Adrenal gland (tissue), 5 donors: Measurements from ENCODE around the gene TPK1.

Experiments
- POLR2A ChIP-seq, 2 donors: fragments of 450-650 bp; IDR thresholded peaks; one replicate each; pipeline ENCODE4 v1.6.1; 2017; ENCODE audit warnings: antibody characterized with exemption in 2 of 2, mild to moderate bottlenecking in 2 of 2, moderate library complexity in 1 of 2
- TF ChIP-seq, protein P1 (sequence below), 6 experiments: fragments of 450-650 bp in 4 of 6; fragments of 200-600 bp in 2 of 6; sonication (generic) in 1 of 6; IDR thresholded peaks; 1 replicate in 5 of 6; 2 replicates in 1 of 6; pipeline versions ENCODE4 v1.5.1 to v1.8.0; 2016 to 2021; ENCODE audit warnings: antibody characterized with exemption in 6 of 6, mild to moderate bottlenecking in 2 of 6, moderate library complexity in 1 of 6
- donor health status: DM: no; HTN: no; CAD: no.

DNA sequence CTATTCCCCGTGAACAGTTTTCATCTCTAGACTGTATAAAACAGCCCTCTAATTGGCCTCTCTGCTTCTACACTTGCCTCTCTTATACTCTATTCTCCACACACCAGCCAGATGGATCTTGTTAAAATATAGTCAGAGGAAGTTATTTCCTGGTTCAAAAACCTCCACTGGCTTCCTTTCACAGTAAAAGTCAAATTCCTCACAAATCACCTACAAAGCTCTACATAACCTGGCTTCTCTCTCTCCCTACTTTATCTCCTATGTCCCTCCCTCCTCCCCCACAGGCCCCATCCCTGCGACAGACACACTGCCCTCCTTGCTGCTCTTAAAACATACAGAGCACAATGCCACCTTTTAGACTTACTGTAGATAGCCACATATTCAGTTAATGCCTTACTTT lies 60.1 kb downstream of the TPK1 start:
- TF ChIP-seq, protein P1, sequence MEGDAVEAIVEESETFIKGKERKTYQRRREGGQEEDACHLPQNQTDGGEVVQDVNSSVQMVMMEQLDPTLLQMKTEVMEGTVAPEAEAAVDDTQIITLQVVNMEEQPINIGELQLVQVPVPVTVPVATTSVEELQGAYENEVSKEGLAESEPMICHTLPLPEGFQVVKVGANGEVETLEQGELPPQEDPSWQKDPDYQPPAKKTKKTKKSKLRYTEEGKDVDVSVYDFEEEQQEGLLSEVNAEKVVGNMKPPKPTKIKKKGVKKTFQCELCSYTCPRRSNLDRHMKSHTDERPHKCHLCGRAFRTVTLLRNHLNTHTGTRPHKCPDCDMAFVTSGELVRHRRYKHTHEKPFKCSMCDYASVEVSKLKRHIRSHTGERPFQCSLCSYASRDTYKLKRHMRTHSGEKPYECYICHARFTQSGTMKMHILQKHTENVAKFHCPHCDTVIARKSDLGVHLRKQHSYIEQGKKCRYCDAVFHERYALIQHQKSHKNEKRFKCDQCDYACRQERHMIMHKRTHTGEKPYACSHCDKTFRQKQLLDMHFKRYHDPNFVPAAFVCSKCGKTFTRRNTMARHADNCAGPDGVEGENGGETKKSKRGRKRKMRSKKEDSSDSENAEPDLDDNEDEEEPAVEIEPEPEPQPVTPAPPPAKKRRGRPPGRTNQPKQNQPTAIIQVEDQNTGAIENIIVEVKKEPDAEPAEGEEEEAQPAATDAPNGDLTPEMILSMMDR (IDR thresholded peaks at IDR 0.05), result no peak
- no peak for TF ChIP-seq POLR2A (IDR thresholded peaks at IDR 0.05)
